Measurements from ENCODE around the gene TMEM201. TPM values are rescaled to one million over a fixed set of nuclear protein-coding genes. Genes with fewer than 3 reads are reported as not detected.

TMEM201 gene
- total and polyA plus RNA-seq, 2 of the 13 experiments (the other 11 are each of a cell fraction or from before 2014, with no cell fraction given): 1.5 to 8.2 TPM

GRCh38 chr1:9653491-9654050, 64.9 kb downstream of the TMEM201 start:
- H3K27me3 ChIP-seq (ENCODE audit: control insufficient read depth in 1 of 2, insufficient read depth in 2 of 2, low read length in 2 of 2): peaks cover 9 to 52% of the 10 kb centered on the region in 2 experiments
- no peak overlapping the region for H3K4me2 ChIP-seq (ENCODE audit: low read depth, low read length)
- H4K20me1 ChIP-seq (ENCODE audit: insufficient read depth, low read length): no peaks in the 10 kb centered on the region
- in situ Hi-C loops (cut with HindIII; ENCODE audit: extremely low pct_ligation_motif_present, low pct_unique_long_range_greater_than_20kb): no loop called here
- no peak overlapping the region for H3K27ac ChIP-seq (ENCODE audit: extremely low read length, insufficient read depth, low read length)
- BruUV-seq (replicated peaks): no TSS peak
- no peak overlapping the region for H3K9ac ChIP-seq (ENCODE audit: insufficient read depth, low read depth, low read length)
- intact Hi-C loops (cut with micrococcal nuclease; ENCODE audit: unreplicated experiment): no loop called here
- TF ChIP-seq ELF1 (CRISPR knock-in tag; IDR thresholded peaks at IDR 0.05): no peak
- no peak for TF ChIP-seq SMARCC2 (IDR thresholded peaks at IDR 0.05)
- no peak for TF ChIP-seq ELF3 (CRISPR knock-in tag; IDR thresholded peaks at IDR 0.05)
- TF ChIP-seq ZNF264 (CRISPR knock-in tag; IDR thresholded peaks at IDR 0.05): no peak
- TF ChIP-seq ZSCAN21 (CRISPR knock-in tag; IDR thresholded peaks at IDR 0.05; ENCODE audit: borderline replicate concordance): no peak
- no peak for TF ChIP-seq ZNF34 (CRISPR knock-in tag; IDR thresholded peaks at IDR 0.05; ENCODE audit: borderline replicate concordance)
- TF ChIP-seq POLR2A (IDR thresholded peaks at IDR 0.05; ENCODE audit: insufficient read depth in 1 of 2, low read depth in 2 of 2, low read length in 2 of 2): no peak
- TF ChIP-seq TAF15 (IDR thresholded peaks at IDR 0.05; ENCODE audit: low read depth, low read length, poor library complexity, severe bottlenecking): no peak
- TF ChIP-seq ZNF670 (CRISPR knock-in tag; IDR thresholded peaks at IDR 0.05; ENCODE audit: borderline replicate concordance): no peak
- no peak for TF ChIP-seq RORA (CRISPR knock-in tag; IDR thresholded peaks at IDR 0.05)
- TF ChIP-seq SMAD1 (CRISPR knock-in tag; IDR thresholded peaks at IDR 0.05; ENCODE audit: borderline replicate concordance, low read depth): no peak
- no peak for TF ChIP-seq RAD51 (IDR thresholded peaks at IDR 0.05; ENCODE audit: borderline replicate concordance)
- TF ChIP-seq CERS6 (CRISPR knock-in tag; IDR thresholded peaks at IDR 0.05): no peak
- no peak for TF ChIP-seq SKI (IDR thresholded peaks at IDR 0.05; ENCODE audit: partially characterized antibody)
- TF ChIP-seq MAX (IDR thresholded peaks at IDR 0.05): no peak
- TF ChIP-seq ZBED4 (CRISPR knock-in tag; IDR thresholded peaks at IDR 0.05; ENCODE audit: borderline replicate concordance): no peak
- no peaks in the 10 kb centered on the region for H3K4me1 ChIP-seq (ENCODE audit: insufficient read depth, low read length)
- ATAC-seq (no peak), DNase-seq (ENCODE audit: low spot score) (no peak), FAIRE-seq (no peak)
- H3K4me3 ChIP-seq (replicated peaks in 1 of 3; ENCODE audit: insufficient read depth in 1 of 3, low read depth in 2 of 3, low read length in 3 of 3): no peak overlapping the region
- POLR2A ChIA-PET: no interaction called here
- no peaks in the 10 kb centered on the region for H3K79me2 ChIP-seq (ENCODE audit: insufficient read depth, low read length)
- H2AFZ ChIP-seq (ENCODE audit: low read length): no peak overlapping the region
- H3K36me3 ChIP-seq (replicated peaks in 1 of 2; ENCODE audit: control insufficient read depth in 1 of 2, insufficient read depth in 2 of 2, low read length in 2 of 2): no peaks in the 10 kb centered on the region
- H3K9me3 ChIP-seq (ENCODE audit: low read length): no peaks in the 10 kb centered on the region
- CTCF ChIA-PET (ENCODE audit: low intra/inter-chr PET ratio, low total read pairs): no interaction called here
- WGBS (ENCODE audit: low lambda C conversion rate): 62% methylated on average over 4 of the region's 10 CpGs
